Ishikawa (cell line): ENCODE results near the gene RPS21.

Experiments used
- CEBPB ChIP-seq: IDR thresholded peaks from 2 replicates; pipeline ENCODE4 v1.6.1; 2012
- CREB1 ChIP-seq: IDR thresholded peaks from 2 replicates; pipeline ENCODE4 v1.6.1; 2012; ENCODE audit warnings: low read depth
- EP300 ChIP-seq: IDR thresholded peaks from 2 replicates; pipeline ENCODE4 v1.6.1; 2012; ENCODE audit warnings: borderline replicate concordance
- RAD21 ChIP-seq: IDR thresholded peaks from 2 replicates; pipeline ENCODE4 v1.6.1; 2012; ENCODE audit warnings: low read depth
- REST ChIP-seq: IDR thresholded peaks from 2 replicates; pipeline ENCODE4 v1.6.1; 2012; ENCODE audit warnings: low read depth, mild to moderate bottlenecking
- TAF1 ChIP-seq: IDR thresholded peaks from 2 replicates; pipeline ENCODE4 v1.6.1; 2012; ENCODE audit warnings: low read depth, mild to moderate bottlenecking
- YY1 ChIP-seq: IDR thresholded peaks from 2 replicates; pipeline ENCODE4 v1.6.1; 2012; ENCODE audit warnings: low read depth
- TF ChIP-seq, protein P1 (sequence below): IDR thresholded peaks from 2 replicates; pipeline ENCODE4 v1.6.1; 2012

DNA sequence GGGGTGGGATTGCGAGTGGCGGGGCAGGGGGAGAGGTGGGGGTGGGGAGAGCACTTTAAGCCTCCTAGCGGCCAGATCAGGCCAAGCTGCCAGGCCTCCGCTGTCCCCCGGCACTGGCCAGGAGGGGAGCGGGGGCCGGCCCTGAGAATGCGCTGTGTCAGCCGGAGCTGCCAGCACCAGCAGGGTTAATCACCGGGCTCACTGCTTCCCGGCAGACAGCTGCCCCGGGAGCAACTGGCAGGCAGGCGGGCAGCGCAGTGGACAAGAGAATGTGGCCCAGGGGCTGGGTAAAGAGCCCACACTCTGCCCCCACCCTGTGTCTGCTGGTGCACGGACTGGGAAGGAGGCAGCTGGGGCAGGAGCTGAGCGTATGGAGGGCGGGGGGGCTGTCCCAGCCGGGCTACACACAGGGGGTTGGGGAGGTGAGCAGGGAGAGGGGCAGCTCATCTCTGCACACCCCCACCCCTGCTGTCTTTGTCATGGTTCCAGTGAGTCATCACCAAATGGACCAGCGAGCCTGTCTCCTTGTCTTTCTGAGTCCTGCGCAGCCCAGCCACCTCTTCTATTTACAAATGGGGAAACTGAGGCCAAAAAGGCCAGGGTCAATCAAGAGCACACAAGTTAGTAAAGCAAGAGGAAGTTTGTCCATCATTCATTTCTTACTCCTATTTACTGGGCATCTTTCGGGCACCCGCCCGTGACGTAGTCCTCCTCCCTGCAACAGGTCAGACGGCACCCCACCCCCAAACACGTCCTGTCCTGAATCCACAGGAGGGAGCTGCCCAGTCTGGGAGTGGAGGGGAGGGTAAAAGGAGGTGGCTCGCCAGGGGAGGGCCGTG, 17.7 kb upstream of the RPS21 start:
- TF ChIP-seq REST (no peak), TAF1 (no peak), CEBPB (no peak), RAD21 (no peak), YY1 (no peak), CREB1 (no peak), EP300 (no peak; the same call in 1 of the 2 replicates)
- TF ChIP-seq, protein P1, sequence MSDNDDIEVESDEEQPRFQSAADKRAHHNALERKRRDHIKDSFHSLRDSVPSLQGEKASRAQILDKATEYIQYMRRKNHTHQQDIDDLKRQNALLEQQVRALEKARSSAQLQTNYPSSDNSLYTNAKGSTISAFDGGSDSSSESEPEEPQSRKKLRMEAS: peak; percentile 16; the same call in 1 of the 2 replicates
